ENCODE measurements around the gene FBF1. TPM values are rescaled to one million over a fixed set of nuclear protein-coding genes. Genes with fewer than 3 reads are reported as not detected.

The FBF1 gene
- total and polyA plus RNA-seq, 2 donors (not counting 3 experiments of a cell fraction or from before 2014, with no cell fraction given) = 4.9 to 9.4 TPM

DNA sequence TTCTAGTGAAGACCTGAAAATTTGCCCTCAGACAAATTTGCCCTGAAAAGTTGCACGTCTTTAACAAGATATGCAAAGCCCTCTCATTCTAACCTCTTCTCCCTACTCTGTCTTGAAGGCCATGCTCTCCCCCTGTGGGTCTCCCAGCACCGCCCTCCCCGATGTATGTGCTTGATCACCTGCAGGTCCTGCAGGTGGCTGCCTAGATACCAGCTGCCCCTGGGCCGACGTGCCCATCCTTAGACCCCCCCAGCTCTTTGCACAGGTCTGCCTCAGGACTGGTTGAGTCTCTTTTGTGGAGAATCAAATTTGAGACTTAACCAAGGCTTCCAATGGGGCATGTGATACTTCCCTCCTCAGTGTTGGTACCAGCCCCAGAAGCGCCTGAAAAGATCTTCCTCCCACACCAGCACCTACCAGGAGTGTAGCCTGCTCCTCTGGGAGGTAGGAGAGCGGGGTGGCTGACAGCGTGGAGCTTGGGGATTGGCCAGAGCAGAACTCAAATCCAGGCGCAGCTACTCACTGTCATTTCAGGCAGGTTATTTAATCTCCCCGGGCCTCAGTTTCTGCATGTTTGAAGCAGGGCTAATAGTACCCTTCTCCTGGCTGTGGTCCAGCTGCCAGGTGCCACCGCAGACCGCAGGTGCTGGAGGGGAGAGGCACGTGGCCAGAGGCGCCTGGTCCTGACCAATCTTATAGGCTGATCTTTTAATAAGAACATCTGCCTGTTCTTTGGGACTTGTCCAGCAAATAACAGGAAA lies 31.6 kb downstream of the FBF1 start:
- no peak overlapping the region for H3K4me2 ChIP-seq (ENCODE audit: insufficient read depth, low read length)
- dilution Hi-C loops (cut with MboI; ENCODE audit: extremely low pct_ligation_motif_present, low sequenced_read_pairs) = no loop called here
- CTCF ChIA-PET = interaction anchor here (0.8 to 1.1 kb wide), 3 partner anchors 92 to 105 kb away, joined by 3 read pairs; no protein-coding TSS in a partner anchor

More for the DNA sequence above, 31.6 kb downstream of the FBF1 start:
- no peak overlapping the region for H3K9ac ChIP-seq (replicated peaks; ENCODE audit: extremely low read depth, insufficient read depth, low read length)
- no peak overlapping the region for H3K27ac ChIP-seq (ENCODE audit: insufficient read depth, low read depth, low read length)
- H3K36me3 ChIP-seq (ENCODE audit: control insufficient read depth in 2 of 2, extremely low read depth in 1 of 2, insufficient read depth in 2 of 2, low read length in 2 of 2) = no peaks in the 10 kb centered on the region
- POLR2A ChIA-PET = no interaction called here
- H3K27me3 ChIP-seq (ENCODE audit: control insufficient read depth in 2 of 2, insufficient read depth in 2 of 2, low read length in 2 of 2) = no peaks in the 10 kb centered on the region
- BruUV-seq (replicated peaks) = no TSS peak
- H3K79me2 ChIP-seq (ENCODE audit: control insufficient read depth, insufficient read depth, low read length) = peaks cover 2% of the 10 kb centered on the region
- DNase-seq (ENCODE audit: low read depth, low spot score) (no peak), FAIRE-seq (no peak)
- intact Hi-C loops (cut with micrococcal nuclease) = no loop called here
- H3K4me3 ChIP-seq (replicated peaks in 1 of 3; ENCODE audit: insufficient read depth in 1 of 3, low read depth in 1 of 3, low read length in 3 of 3) = no peak overlapping the region
- H3K4me1 ChIP-seq (ENCODE audit: control insufficient read depth, extremely low read depth, insufficient read depth, low read length) = peaks cover under 1% of the 10 kb centered on the region
- no peak for TF ChIP-seq FOS (IDR thresholded peaks at IDR 0.05; ENCODE audit: borderline replicate concordance, insufficient read depth, low read length)
- TF ChIP-seq JUN (IDR thresholded peaks at IDR 0.05; ENCODE audit: borderline replicate concordance, insufficient read depth, insufficient read length, low read depth) = no peak
- TF ChIP-seq GATA2 (IDR thresholded peaks at IDR 0.05; ENCODE audit: insufficient read depth, insufficient read length, low read depth, low read length) = no peak
- no peak for TF ChIP-seq POLR2AphosphoS5 (IDR thresholded peaks at IDR 0.05; ENCODE audit: insufficient read depth, low read depth, low read length)
- TF ChIP-seq EZH2 (IDR thresholded peaks at IDR 0.05; ENCODE audit: borderline replicate concordance, low read depth, low read length, severe bottlenecking) = no peak
- TF ChIP-seq, protein P1, sequence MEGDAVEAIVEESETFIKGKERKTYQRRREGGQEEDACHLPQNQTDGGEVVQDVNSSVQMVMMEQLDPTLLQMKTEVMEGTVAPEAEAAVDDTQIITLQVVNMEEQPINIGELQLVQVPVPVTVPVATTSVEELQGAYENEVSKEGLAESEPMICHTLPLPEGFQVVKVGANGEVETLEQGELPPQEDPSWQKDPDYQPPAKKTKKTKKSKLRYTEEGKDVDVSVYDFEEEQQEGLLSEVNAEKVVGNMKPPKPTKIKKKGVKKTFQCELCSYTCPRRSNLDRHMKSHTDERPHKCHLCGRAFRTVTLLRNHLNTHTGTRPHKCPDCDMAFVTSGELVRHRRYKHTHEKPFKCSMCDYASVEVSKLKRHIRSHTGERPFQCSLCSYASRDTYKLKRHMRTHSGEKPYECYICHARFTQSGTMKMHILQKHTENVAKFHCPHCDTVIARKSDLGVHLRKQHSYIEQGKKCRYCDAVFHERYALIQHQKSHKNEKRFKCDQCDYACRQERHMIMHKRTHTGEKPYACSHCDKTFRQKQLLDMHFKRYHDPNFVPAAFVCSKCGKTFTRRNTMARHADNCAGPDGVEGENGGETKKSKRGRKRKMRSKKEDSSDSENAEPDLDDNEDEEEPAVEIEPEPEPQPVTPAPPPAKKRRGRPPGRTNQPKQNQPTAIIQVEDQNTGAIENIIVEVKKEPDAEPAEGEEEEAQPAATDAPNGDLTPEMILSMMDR (IDR thresholded peaks at IDR 0.05; ENCODE audit: extremely low read depth in 1 of 2, insufficient read depth in 1 of 2, low read depth in 1 of 2, low read length in 2 of 2) = no peak
- no peak for TF ChIP-seq POLR2A (IDR thresholded peaks at IDR 0.05; ENCODE audit: low read depth, low read length)
- TF ChIP-seq, protein P2, sequence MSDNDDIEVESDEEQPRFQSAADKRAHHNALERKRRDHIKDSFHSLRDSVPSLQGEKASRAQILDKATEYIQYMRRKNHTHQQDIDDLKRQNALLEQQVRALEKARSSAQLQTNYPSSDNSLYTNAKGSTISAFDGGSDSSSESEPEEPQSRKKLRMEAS (IDR thresholded peaks at IDR 0.05; ENCODE audit: insufficient read depth, insufficient read length) = no peak
- TF ChIP-seq MYC (IDR thresholded peaks at IDR 0.05; ENCODE audit: low read depth, low read length) = no peak
- H4K20me1 ChIP-seq (replicated peaks; ENCODE audit: control insufficient read depth, extremely low read depth, insufficient read depth, low read length) = no peaks in the 10 kb centered on the region
- no peaks in the 10 kb centered on the region for H3K9me3 ChIP-seq (replicated peaks; ENCODE audit: control insufficient read depth, insufficient read depth, low read length)
- H2AFZ ChIP-seq (ENCODE audit: low read depth, low read length) = no peak overlapping the region
- no peaks in the 10 kb centered on the region for H3K9me1 ChIP-seq (replicated peaks; ENCODE audit: control insufficient read depth, extremely low read depth, insufficient read depth, low read length)

All from endothelial cell of umbilical vein (primary cell).